GM23338 (cell line): ENCODE data around the gene BTBD9.

Source experiments
- CREB1 ChIP-seq: fragments of 250-450 bp; sonication (Bioruptor Pico); IDR thresholded peaks from 2 replicates; pipeline ENCODE4 v1.5.0; 2020; ENCODE audit warnings: low read depth, mild to moderate bottlenecking, moderate library complexity
- CTCF ChIP-seq, 2 experiments: fragments of 200-600 bp in 1 of 2; sonication (generic) in 1 of 2; conservative IDR thresholded peaks; 2 replicates each; pipeline versions ENCODE4 v1.5.1 to v1.6.1; 2016 to 2017; ENCODE audit warnings: antibody characterized with exemption in 2 of 2, low read depth in 2 of 2, mild to moderate bottlenecking in 2 of 2, moderate library complexity in 1 of 2
- EZH2 ChIP-seq: fragments of 200-600 bp; sonication (generic); IDR thresholded peaks from one replicate; pipeline ENCODE4 v1.8.0; 2017; ENCODE audit warnings: antibody characterized with exemption, mild to moderate bottlenecking, low read depth; ENCODE audit not compliant: unreplicated experiment
- EZH2phosphoT487 ChIP-seq: fragments of 200-600 bp; sonication (generic); IDR thresholded peaks from one replicate; pipeline ENCODE4 v1.8.1; 2018; ENCODE audit warnings: antibody characterized with exemption; ENCODE audit not compliant: unreplicated experiment
- JUNB ChIP-seq: IDR thresholded peaks from one replicate; pipeline ENCODE4 v1.6.1; 2016; ENCODE audit warnings: antibody characterized with exemption; ENCODE audit not compliant: unreplicated experiment
- NANOG ChIP-seq: IDR thresholded peaks from 2 replicates; pipeline ENCODE4 v1.6.1; 2016; ENCODE audit warnings: antibody characterized with exemption, borderline replicate concordance
- POLR2AphosphoS5 ChIP-seq: IDR thresholded peaks from 2 replicates; pipeline ENCODE4 v1.6.1; 2016; ENCODE audit warnings: antibody characterized with exemption, low read depth
- ZNF331 ChIP-seq: fragments of 250-450 bp; sonication (Bioruptor Pico); IDR thresholded peaks from 2 replicates; pipeline ENCODE4 v1.5.0; 2020; ENCODE audit warnings: low read depth, mild to moderate bottlenecking, moderate library complexity
- TF ChIP-seq, protein P1 (sequence below): IDR thresholded peaks from one replicate; pipeline ENCODE4 v1.6.1; 2018; ENCODE audit warnings: antibody characterized with exemption; ENCODE audit not compliant: unreplicated experiment

DNA sequence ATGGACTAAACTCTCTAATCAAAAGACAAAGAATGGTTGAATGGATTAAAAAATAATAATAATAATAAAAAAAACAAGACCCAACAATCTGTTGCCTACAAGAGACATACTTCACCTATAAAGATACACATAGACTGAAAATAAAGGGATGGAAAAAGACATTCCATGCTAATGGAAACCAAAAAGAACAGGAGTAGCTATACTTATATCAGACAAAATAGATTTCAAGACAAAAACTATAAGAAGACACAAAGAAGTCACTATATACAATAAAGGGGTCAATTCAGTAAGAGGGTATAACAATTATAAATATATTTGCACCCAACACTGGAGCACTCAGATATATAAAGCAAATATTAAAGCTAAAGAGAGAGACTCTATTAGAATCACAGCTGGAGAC, 106.7 kb downstream of the BTBD9 start:
- TF ChIP-seq EZH2 = no peak
- TF ChIP-seq CTCF (conservative IDR thresholded peaks at IDR 0.05; ENCODE audit: low read depth in 2 of 2) = no peak
- no peak for TF ChIP-seq POLR2AphosphoS5
- no peak for TF ChIP-seq CREB1 (CRISPR knock-in tag)
- TF ChIP-seq EZH2phosphoT487 = no peak
- TF ChIP-seq, protein P1, sequence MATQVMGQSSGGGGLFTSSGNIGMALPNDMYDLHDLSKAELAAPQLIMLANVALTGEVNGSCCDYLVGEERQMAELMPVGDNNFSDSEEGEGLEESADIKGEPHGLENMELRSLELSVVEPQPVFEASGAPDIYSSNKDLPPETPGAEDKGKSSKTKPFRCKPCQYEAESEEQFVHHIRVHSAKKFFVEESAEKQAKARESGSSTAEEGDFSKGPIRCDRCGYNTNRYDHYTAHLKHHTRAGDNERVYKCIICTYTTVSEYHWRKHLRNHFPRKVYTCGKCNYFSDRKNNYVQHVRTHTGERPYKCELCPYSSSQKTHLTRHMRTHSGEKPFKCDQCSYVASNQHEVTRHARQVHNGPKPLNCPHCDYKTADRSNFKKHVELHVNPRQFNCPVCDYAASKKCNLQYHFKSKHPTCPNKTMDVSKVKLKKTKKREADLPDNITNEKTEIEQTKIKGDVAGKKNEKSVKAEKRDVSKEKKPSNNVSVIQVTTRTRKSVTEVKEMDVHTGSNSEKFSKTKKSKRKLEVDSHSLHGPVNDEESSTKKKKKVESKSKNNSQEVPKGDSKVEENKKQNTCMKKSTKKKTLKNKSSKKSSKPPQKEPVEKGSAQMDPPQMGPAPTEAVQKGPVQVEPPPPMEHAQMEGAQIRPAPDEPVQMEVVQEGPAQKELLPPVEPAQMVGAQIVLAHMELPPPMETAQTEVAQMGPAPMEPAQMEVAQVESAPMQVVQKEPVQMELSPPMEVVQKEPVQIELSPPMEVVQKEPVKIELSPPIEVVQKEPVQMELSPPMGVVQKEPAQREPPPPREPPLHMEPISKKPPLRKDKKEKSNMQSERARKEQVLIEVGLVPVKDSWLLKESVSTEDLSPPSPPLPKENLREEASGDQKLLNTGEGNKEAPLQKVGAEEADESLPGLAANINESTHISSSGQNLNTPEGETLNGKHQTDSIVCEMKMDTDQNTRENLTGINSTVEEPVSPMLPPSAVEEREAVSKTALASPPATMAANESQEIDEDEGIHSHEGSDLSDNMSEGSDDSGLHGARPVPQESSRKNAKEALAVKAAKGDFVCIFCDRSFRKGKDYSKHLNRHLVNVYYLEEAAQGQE = no peak
- TF ChIP-seq NANOG = no peak
- no peak for TF ChIP-seq JUNB
- no peak for TF ChIP-seq ZNF331 (CRISPR knock-in tag)
